GM18909 (cell line): Measurements from ENCODE around the gene INS.
"Not testable (repeated sequence)": the region's sequence is repeated elsewhere in the genome, so short reads cannot be mapped to it uniquely, and the experiment has no call there.

ENCODE experiments used
- ATAC-seq: cut with Tn5 transposase; IDR thresholded peaks from one replicate; pipeline ENCODE4 v1.9.1; 2021; ENCODE audit warnings: mild to moderate bottlenecking; ENCODE audit not compliant: unreplicated experiment, poor library complexity

Gene INS

DNA sequence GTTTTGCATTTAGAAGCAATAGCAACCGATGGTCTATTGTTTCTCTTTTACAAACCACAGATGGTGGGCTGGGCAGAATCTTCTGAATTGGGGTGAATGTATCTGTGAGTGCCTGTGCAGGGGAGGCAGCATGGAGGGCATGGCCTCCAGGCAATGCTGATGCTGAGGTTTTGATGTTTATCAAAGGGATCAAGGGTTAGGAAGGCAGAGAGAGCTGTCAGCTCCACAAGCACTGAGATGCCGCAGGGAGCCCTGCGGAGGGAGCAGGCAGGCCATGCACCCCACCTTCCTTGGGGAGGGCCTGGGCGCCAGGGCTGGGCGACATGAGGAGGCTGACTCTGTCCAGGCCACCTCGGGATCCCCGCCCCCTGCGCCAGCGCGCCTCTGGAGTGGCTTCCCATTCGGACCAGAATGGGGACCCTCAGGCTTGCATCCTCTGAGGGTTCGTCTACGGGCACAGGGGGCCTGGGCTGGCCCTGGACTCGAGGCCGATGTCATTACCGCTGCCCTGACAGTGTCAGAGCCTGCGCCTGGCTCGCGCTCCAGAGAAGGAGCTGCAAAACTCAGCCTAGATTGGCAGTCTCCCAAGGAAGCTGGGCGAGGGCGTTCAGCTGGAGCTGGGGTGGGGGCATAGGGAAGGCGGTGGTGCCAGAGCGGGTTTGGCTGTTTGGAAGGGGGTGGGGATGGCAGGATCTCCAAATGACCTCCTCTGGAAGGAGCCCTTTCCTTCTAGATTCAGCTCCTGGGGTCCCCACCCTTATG is 24.5 kb upstream of the INS start:
- no peak for ATAC-seq

- ATAC-seq: no peak
Measured at GRCh38 chr11:2182692-2183474, 21.9 kb upstream of the INS start.

DNA sequence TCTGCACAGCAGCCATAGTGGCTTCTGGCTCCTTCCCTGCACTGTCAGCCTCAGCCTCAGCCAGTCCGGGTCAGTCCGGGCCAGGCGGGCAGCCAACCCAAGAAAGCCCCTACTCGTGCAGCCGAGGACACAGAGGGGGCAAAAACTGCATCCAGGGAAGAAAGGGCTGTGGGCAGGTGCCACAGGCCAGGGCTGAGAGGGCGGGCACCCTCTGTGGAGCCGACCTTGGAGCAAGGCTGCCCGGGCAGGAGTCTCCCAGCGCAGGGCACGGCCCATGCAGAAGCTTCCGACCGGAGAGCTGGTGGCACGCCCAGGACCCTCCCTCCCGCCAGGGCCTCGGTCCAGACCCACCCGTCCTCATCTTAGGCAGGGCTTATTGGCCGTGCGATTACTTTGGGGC is 21.1 kb upstream of the INS start:
- no peak for ATAC-seq

DNA sequence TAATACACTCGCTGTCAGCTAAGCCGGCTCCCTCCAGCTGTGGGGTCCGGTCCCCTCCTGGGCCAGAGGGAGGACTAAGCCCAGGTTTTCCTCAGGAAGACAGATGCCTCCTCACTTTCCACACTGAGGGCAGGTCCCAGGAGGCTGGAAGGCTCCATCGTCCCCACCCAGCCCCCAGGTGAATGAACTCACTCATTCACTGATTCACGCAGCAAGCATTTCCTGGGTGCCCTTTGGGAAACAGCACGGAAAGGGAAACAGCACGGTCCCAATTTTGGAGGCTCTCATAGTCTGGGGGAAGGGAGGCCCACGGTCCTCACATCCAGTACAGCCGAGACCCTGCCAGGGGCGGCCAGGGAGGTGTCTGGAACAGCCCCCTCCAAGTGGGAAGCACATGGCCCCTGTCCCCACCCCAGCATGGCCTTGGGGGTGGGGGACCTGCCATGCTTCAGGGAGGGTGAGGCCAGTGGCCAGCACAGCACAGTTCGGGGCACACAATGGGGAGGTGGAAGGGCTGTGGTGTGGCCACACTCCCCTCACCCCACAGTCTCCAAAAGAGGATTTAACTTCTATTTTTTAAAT is 19.9 kb upstream of the INS start:
- no peak for ATAC-seq

DNA sequence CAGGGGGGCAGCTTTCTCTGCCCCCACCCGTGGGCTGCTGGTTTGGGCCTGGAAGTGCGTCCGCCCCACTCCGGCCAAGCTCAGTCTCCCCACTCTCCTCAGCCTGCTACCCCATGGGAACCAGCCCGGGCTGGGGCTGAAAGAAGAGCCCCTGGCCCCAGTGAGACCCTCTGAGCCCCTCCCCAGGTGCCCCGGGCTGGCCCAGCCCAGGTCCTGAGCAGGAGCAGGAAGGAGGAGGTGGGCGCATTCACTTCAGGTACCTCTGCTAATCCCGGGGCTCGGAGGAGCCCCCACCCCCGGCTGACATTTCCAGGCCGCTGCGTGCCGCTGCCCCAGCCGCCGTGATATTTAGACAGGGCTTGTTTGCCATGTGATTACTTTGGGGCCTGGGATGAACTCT is 19.3 kb upstream of the INS start:
- ATAC-seq: no peak

DNA sequence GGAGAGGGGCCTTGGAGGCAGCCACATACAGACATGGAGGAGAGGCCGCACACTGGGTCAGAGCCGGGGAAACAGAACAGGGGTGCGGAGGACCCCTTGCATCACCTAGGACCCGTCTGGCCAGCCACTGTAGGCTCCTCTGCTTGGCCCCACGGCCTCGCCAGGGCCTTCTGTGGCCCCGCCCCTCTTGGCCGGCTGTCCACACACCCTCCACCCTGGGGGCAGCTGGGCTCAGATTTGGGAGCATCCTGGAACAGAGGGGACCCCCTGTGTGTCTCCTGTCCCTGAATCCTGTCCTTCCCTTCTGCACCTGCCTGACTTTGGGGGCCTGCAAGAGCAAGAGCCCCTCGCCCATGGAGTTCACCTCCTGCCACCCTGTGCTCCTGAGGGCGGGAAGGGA is 18.5 kb upstream of the INS start:
- no peak for ATAC-seq

- ATAC-seq: no peak
Measured at GRCh38 chr11:2178906-2179494, 18.0 kb upstream of the INS start.

- ATAC-seq: not testable (repeated sequence)
Measured at GRCh38 chr11:2178055-2178773, 17.2 kb upstream of the INS start.

DNA sequence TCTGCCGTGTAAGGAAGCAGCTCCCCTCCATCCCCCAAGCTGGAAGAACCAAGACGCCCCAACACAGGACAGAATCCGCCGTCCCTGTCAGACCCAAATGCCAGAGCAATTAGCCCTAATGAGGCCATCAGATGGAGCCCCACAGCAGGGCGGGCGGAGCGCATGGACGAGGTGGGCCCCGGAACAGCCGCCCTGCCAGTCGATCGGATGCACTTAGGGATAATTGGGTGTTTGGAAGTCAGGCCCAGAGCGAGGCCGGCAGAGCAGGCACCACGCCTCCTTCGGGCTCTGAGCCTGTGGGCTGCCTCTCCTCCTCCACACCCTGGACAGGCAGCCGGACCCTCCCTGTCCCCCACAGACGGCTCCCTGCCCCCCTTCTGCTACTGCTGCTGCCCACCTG is 16.1 kb upstream of the INS start:
- no peak for ATAC-seq

GRCh38 chr11:2176389-2176900 is 15.4 kb upstream of the INS start:
- ATAC-seq: no peak

DNA sequence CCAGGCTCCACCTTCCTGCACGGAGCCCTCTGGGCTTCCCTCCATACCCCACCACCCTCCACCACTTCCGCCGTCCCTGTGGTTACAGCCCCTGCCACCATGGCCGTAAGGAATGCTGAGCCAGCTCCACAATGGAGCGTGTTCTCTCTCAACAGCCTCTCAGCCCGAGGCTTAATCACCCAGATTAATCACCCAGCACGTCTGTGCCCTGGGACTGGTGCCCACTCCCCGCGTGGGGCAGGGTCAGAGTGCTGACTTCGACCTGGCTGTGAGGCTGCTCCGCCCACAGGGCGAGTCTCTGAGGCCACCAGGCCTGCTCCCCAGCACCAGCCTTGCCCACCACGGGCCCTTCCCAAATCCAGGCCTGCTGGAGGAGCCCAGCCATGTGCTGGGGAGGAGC is 14.7 kb upstream of the INS start:
- ATAC-seq: no peak

GRCh38 chr11:2174361-2174760 is 13.4 kb upstream of the INS start:
- ATAC-seq: no peak

GRCh38 chr11:2173761-2174160 is 12.8 kb upstream of the INS start:
- no peak for ATAC-seq

DNA sequence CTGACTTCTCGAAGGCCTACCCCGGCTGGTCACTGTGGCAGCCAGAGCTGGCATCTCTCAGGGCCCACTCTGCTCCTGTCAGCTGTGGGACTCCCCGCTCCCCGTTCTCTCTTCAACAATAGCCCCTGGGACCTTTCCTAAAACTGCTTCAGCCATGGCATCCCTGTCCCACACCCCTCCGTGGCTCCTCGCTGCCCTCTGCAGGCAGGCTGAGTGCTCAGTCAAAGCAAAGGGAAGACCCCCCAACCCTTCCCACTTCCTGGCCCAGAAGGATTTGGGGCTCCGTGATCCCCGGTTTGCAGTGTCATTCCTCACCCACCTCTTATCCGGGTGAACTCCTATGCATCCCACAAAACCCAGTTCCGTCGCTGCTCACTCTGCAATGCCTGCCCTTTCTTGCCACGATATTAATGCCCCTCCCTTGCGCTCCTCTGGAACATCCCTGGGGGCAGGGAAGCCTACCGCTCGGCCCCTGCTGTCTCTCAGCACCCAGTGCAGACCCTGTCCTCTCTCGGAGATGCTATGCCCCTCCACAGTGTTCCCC is 12.2 kb upstream of the INS start:
- no peak for ATAC-seq

DNA sequence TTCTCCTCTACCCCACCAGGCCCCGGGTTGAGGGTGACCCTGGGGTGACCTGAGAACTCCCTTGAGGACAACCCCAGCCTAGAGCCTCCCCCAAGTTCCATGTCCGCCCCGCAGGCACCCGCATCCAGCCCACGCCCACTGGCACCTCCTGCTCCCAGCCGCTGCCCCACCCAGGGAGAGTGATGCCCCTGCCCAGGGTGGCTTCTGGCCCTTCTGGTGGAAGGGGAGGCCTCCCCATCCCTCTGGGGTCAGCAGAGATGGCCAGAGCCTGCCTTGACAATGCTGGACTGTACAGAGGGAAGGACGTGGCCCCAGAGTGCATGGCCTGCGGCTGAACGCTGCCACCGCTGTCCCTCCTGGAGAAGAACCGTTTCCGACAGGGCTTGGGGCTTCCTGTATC is 11.7 kb upstream of the INS start:
- no peak for ATAC-seq

GRCh38 chr11:2171591-2172003 is 10.6 kb upstream of the INS start, which contains the start of gene TH:
Gene TH (minus strand): TSS chr11:2171815. CDS start chr11:2171786, 29 bp downstream.
- ATAC-seq: no peak

DNA sequence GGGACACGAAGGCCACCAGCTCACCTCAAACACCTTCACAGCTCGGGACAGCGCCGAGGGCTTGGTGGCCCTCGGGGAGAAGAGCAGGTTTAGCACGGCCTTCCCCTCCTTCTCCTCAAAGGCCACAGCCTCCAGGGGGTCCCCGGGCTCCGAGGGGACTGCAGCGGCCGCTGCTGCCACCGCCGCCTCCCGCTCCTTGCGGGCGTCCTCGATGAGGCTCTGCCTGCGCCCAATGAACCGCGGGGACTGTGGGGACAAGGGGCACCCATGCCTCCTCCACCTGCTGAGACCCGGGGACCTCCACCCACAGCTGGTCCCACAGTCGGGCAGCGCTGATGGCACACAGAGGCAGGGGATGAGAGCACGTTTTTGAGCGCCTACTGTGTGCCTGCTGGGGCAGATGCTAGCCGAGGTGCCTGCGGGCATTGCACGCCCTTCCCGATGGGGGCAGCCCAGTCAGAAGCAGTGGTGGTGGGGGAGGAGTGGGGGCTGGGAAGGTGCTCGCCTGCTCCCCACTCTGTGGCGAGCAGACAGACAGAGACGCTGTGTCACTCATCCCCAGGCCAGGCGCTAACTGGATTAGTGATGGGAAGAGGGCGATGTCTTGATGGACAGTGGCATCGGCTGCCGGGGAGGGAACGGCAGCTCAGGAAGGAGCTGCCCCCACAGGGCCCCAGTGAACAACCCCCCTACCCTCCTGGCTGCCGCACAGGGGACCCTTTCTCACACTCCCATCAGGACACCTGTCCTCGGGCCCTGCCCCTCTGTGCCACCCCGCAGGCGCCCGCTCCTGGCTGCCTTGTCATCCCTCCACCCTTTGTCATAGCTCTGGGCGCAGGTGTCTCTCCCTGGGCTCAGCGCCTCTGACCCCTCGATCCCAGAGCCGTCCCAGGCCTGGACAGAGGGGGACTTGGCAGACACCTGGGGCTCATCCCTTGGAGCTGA is 8.9 kb upstream of the INS start:
- ATAC-seq: no peak

DNA sequence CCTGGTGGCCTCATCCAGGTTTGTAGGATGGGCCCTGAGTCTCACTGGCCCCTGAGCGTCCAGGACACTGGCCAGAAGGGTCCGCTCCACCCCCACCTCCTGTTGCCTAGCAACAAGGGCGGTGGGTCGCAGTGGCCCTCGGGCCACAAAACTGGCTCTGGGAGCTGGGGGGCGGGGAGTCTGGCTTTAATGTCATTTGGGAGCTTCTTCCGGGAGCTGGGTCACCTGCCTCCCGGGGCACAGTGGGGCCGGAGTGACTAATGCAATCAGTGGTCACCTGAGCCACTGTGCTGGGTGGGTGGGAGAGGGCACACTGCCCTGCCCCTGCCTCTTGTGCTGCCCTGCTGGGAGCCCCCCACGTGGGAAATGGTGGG is 8.0 kb upstream of the INS start:
- ATAC-seq: no peak
